HEK293 (cell line): ENCODE results near the gene THOP1.
A peak's percentile ranks its signal among the peaks of the same experiment; 100 is the strongest.

Experiments
- FEZF1 ChIP-seq: fragments of 450-650 bp; formaldehyde crosslinking; IDR thresholded peaks from 2 replicates; pipeline ENCODE4 v1.5.1; 2016; ENCODE audit warnings: missing biosample characterization, missing genetic modification characterization
- SETDB1 ChIP-seq: IDR thresholded peaks from one replicate; pipeline ENCODE4 v1.6.1; 2017; ENCODE audit warnings: mild to moderate bottlenecking, low read length, moderate library complexity, mixed read lengths; ENCODE audit not compliant: insufficient read length
- YY2 ChIP-seq: fragments of 450-650 bp; formaldehyde crosslinking; IDR thresholded peaks from 2 replicates; pipeline ENCODE4 v1.5.1; 2016; ENCODE audit warnings: missing biosample characterization, missing genetic modification characterization
- ZNF16 ChIP-seq: fragments of 450-650 bp; formaldehyde crosslinking; IDR thresholded peaks from 2 replicates; pipeline ENCODE4 v1.5.1; 2016; ENCODE audit warnings: low read depth, missing biosample characterization, missing genetic modification characterization
- ZNF211 ChIP-seq: fragments of 450-650 bp; formaldehyde crosslinking; IDR thresholded peaks from 2 replicates; pipeline ENCODE4 v1.5.1; 2016; ENCODE audit warnings: low read depth, missing biosample characterization, missing genetic modification characterization
- ZNF292 ChIP-seq: fragments of 450-650 bp; formaldehyde crosslinking; IDR thresholded peaks from 2 replicates; pipeline ENCODE4 v1.5.1; 2016; ENCODE audit warnings: low read depth, missing biosample characterization, missing genetic modification characterization, borderline replicate concordance
- ZNF426 ChIP-seq: fragments of 450-650 bp; formaldehyde crosslinking; IDR thresholded peaks from 2 replicates; pipeline ENCODE4 v1.5.1; 2017; ENCODE audit warnings: missing biosample characterization, missing genetic modification characterization, mild to moderate bottlenecking, inconsistent platforms, moderate library complexity
- ZNF521 ChIP-seq: fragments of 450-650 bp; formaldehyde crosslinking; IDR thresholded peaks from 2 replicates; pipeline ENCODE4 v1.5.1; 2017; ENCODE audit warnings: missing biosample characterization, mild to moderate bottlenecking, missing genetic modification characterization
- ZNF549 ChIP-seq: fragments of 450-650 bp; IDR thresholded peaks from 2 replicates; pipeline ENCODE4 v1.5.1; 2018; ENCODE audit warnings: missing biosample characterization, missing genetic modification characterization, mild to moderate bottlenecking, inconsistent platforms, moderate library complexity
- ZNF626 ChIP-seq: fragments of 450-650 bp; sonication (Bioruptor Pico); formaldehyde crosslinking; IDR thresholded peaks from 2 replicates; pipeline ENCODE4 v1.5.1; 2018; ENCODE audit warnings: missing biosample characterization, missing genetic modification characterization, inconsistent platforms
- ZNF629 ChIP-seq: fragments of 450-650 bp; formaldehyde crosslinking; IDR thresholded peaks from 2 replicates; pipeline ENCODE4 v1.5.1; 2017; ENCODE audit warnings: missing biosample characterization, missing genetic modification characterization
- ZNF654 ChIP-seq: fragments of 450-650 bp; formaldehyde crosslinking; IDR thresholded peaks from 2 replicates; pipeline ENCODE4 v1.5.1; 2016; ENCODE audit warnings: low read depth, missing biosample characterization, missing genetic modification characterization
- ZNF707 ChIP-seq: fragments of 450-650 bp; formaldehyde crosslinking; IDR thresholded peaks from 2 replicates; pipeline ENCODE4 v1.5.1; 2016; ENCODE audit warnings: missing biosample characterization, missing genetic modification characterization
- ZNF76 ChIP-seq: fragments of 450-650 bp; formaldehyde crosslinking; IDR thresholded peaks from 2 replicates; pipeline ENCODE4; 2016; ENCODE audit warnings: low read depth, missing biosample characterization, missing genetic modification characterization, borderline replicate concordance
- ZNF777 ChIP-seq: fragments of 450-650 bp; formaldehyde crosslinking; IDR thresholded peaks from 2 replicates; pipeline ENCODE4 v1.5.1; 2017; ENCODE audit warnings: missing biosample characterization, missing genetic modification characterization, borderline replicate concordance
- ZNF791 ChIP-seq: fragments of 450-650 bp; formaldehyde crosslinking; IDR thresholded peaks from 2 replicates; pipeline ENCODE4 v1.5.1; 2016; ENCODE audit warnings: missing biosample characterization, missing genetic modification characterization
- ZXDB ChIP-seq: fragments of 450-650 bp; formaldehyde crosslinking; IDR thresholded peaks from 2 replicates; pipeline ENCODE4 v1.5.1; 2016; ENCODE audit warnings: missing biosample characterization, missing genetic modification characterization
- TF ChIP-seq, protein P1 (sequence below): fragments of 450-650 bp; formaldehyde crosslinking; optimal IDR thresholded peaks from 2 replicates; pipeline ENCODE3; 2016; ENCODE audit warnings: missing biosample characterization, mild to moderate bottlenecking, missing genetic modification characterization
- TF ChIP-seq, protein P2 (sequence below): fragments of 450-650 bp; formaldehyde crosslinking; IDR thresholded peaks from 2 replicates; pipeline ENCODE4 v1.5.1; 2016; ENCODE audit warnings: missing biosample characterization, missing genetic modification characterization, borderline replicate concordance
- TF ChIP-seq, protein P3 (sequence below): fragments of 450-650 bp; formaldehyde crosslinking; IDR thresholded peaks from 2 replicates; pipeline ENCODE4 v1.5.1; 2017; ENCODE audit warnings: missing biosample characterization, missing genetic modification characterization
- TF ChIP-seq, protein P4 (sequence below): fragments of 450-650 bp; formaldehyde crosslinking; IDR thresholded peaks from 2 replicates; pipeline ENCODE4 v1.5.1; 2016; ENCODE audit warnings: missing biosample characterization, missing genetic modification characterization
- TF ChIP-seq, protein P5 (sequence below): fragments of 450-650 bp; formaldehyde crosslinking; IDR thresholded peaks from 2 replicates; pipeline ENCODE4 v1.5.1; 2016; ENCODE audit warnings: missing biosample characterization, missing genetic modification characterization
- TF ChIP-seq, protein P6 (sequence below): fragments of 450-650 bp; formaldehyde crosslinking; conservative IDR thresholded peaks from 2 replicates; pipeline ENCODE4 v1.5.1; 2016; ENCODE audit warnings: low read depth, missing biosample characterization, missing genetic modification characterization

Gene THOP1

DNA sequence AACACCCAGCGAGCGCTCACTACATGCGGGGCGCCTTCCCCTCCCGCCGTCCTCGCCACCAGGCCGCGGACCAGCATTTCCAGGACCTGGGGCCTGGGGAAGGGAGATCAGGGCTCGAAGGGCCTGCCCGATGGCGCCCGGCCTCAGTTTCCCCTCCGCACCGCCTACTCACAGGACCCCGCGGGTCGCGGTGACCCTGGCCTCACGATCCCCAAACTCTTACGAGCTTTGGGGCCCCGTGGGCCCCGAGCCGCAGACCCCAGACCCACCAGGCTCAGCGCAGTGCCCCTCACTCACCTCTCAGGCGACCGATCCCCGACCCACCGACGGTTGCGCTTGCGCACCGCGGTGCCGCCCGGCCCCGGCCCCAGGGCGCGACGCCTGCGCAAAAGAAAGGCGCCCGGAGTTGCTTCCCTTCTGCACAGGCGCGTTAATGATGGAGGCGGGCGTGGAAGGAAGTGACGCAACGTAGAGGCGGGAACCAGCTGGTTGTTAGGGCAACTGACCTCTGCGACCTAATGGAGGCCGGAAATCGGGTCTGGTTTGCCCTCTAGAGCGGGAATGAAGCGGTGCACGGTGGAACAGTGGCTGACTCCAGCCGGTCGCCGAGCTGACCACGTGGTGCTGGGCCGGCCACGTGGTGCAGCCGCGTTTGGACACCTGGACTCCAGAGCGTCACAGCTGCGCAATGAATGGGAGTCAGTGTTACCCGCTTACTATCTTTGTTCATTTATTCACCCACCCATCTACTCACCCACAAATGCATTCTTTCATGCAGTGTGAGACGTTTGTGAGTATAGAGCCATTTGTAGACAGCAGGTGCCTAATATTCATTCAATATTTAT lies 2.1 kb upstream of the THOP1 start, which contains the start of gene SGTA (continued):
- TF ChIP-seq, protein P1, sequence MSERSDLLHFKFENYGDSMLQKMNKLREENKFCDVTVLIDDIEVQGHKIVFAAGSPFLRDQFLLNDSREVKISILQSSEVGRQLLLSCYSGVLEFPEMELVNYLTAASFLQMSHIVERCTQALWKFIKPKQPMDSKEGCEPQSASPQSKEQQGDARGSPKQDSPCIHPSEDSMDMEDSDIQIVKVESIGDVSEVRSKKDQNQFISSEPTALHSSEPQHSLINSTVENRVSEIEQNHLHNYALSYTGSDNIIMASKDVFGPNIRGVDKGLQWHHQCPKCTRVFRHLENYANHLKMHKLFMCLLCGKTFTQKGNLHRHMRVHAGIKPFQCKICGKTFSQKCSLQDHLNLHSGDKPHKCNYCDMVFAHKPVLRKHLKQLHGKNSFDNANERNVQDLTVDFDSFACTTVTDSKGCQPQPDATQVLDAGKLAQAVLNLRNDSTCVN (tag by site-specific recombination) = peak; percentile 53
- TF ChIP-seq, protein P2, sequence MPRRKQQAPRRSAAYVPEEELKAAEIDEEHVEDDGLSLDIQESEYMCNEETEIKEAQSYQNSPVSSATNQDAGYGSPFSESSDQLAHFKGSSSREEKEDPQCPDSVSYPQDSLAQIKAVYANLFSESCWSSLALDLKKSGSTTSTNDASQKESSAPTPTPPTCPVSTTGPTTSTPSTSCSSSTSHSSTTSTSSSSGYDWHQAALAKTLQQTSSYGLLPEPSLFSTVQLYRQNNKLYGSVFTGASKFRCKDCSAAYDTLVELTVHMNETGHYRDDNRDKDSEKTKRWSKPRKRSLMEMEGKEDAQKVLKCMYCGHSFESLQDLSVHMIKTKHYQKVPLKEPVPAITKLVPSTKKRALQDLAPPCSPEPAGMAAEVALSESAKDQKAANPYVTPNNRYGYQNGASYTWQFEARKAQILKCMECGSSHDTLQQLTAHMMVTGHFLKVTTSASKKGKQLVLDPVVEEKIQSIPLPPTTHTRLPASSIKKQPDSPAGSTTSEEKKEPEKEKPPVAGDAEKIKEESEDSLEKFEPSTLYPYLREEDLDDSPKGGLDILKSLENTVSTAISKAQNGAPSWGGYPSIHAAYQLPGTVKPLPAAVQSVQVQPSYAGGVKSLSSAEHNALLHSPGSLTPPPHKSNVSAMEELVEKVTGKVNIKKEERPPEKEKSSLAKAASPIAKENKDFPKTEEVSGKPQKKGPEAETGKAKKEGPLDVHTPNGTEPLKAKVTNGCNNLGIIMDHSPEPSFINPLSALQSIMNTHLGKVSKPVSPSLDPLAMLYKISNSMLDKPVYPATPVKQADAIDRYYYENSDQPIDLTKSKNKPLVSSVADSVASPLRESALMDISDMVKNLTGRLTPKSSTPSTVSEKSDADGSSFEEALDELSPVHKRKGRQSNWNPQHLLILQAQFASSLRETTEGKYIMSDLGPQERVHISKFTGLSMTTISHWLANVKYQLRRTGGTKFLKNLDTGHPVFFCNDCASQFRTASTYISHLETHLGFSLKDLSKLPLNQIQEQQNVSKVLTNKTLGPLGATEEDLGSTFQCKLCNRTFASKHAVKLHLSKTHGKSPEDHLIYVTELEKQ (tag by site-specific recombination) = no peak
- TF ChIP-seq SETDB1 (peak; percentile 68), ZNF629 (tag by site-specific recombination) (peak; percentile 85), ZNF626 (tag by site-specific recombination) (no peak), YY2 (peak; percentile 77), ZNF211 (no peak), ZNF791 (tag by site-specific recombination) (no peak), ZNF521 (tag by site-specific recombination) (no peak), ZNF654 (tag by site-specific recombination) (no peak), ZXDB (peak; percentile 40; the same call in 1 of the 2 replicates), ZNF777 (peak; percentile 84), ZNF426 (tag by site-specific recombination) (no peak), ZNF292 (tag by site-specific recombination) (no peak), ZNF707 (tag by site-specific recombination) (no peak), FEZF1 (tag by site-specific recombination) (no peak), ZNF76 (tag by site-specific recombination) (peak; percentile 78; the same call in 1 of the 2 replicates), ZNF16 (tag by site-specific recombination) (no peak), ZNF549 (tag by site-specific recombination) (no peak)
- TF ChIP-seq, protein P3, sequence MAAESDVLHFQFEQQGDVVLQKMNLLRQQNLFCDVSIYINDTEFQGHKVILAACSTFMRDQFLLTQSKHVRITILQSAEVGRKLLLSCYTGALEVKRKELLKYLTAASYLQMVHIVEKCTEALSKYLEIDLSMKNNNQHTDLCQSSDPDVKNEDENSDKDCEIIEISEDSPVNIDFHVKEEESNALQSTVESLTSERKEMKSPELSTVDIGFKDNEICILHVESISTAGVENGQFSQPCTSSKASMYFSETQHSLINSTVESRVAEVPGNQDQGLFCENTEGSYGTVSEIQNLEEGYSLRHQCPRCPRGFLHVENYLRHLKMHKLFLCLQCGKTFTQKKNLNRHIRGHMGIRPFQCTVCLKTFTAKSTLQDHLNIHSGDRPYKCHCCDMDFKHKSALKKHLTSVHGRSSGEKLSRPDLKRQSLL (tag by site-specific recombination) = 0 out of 2 replicates have a peak, but pooled peaks have one; percentile 23
- TF ChIP-seq, protein P4, sequence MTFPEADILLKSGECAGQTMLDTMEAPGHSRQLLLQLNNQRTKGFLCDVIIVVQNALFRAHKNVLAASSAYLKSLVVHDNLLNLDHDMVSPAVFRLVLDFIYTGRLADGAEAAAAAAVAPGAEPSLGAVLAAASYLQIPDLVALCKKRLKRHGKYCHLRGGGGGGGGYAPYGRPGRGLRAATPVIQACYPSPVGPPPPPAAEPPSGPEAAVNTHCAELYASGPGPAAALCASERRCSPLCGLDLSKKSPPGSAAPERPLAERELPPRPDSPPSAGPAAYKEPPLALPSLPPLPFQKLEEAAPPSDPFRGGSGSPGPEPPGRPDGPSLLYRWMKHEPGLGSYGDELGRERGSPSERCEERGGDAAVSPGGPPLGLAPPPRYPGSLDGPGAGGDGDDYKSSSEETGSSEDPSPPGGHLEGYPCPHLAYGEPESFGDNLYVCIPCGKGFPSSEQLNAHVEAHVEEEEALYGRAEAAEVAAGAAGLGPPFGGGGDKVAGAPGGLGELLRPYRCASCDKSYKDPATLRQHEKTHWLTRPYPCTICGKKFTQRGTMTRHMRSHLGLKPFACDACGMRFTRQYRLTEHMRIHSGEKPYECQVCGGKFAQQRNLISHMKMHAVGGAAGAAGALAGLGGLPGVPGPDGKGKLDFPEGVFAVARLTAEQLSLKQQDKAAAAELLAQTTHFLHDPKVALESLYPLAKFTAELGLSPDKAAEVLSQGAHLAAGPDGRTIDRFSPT (tag by site-specific recombination) = peak; percentile 73; the same call in 1 of the 2 replicates
- TF ChIP-seq, protein P5, sequence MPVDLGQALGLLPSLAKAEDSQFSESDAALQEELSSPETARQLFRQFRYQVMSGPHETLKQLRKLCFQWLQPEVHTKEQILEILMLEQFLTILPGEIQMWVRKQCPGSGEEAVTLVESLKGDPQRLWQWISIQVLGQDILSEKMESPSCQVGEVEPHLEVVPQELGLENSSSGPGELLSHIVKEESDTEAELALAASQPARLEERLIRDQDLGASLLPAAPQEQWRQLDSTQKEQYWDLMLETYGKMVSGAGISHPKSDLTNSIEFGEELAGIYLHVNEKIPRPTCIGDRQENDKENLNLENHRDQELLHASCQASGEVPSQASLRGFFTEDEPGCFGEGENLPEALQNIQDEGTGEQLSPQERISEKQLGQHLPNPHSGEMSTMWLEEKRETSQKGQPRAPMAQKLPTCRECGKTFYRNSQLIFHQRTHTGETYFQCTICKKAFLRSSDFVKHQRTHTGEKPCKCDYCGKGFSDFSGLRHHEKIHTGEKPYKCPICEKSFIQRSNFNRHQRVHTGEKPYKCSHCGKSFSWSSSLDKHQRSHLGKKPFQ (tag by site-specific recombination) = no peak
- TF ChIP-seq, protein P6, sequence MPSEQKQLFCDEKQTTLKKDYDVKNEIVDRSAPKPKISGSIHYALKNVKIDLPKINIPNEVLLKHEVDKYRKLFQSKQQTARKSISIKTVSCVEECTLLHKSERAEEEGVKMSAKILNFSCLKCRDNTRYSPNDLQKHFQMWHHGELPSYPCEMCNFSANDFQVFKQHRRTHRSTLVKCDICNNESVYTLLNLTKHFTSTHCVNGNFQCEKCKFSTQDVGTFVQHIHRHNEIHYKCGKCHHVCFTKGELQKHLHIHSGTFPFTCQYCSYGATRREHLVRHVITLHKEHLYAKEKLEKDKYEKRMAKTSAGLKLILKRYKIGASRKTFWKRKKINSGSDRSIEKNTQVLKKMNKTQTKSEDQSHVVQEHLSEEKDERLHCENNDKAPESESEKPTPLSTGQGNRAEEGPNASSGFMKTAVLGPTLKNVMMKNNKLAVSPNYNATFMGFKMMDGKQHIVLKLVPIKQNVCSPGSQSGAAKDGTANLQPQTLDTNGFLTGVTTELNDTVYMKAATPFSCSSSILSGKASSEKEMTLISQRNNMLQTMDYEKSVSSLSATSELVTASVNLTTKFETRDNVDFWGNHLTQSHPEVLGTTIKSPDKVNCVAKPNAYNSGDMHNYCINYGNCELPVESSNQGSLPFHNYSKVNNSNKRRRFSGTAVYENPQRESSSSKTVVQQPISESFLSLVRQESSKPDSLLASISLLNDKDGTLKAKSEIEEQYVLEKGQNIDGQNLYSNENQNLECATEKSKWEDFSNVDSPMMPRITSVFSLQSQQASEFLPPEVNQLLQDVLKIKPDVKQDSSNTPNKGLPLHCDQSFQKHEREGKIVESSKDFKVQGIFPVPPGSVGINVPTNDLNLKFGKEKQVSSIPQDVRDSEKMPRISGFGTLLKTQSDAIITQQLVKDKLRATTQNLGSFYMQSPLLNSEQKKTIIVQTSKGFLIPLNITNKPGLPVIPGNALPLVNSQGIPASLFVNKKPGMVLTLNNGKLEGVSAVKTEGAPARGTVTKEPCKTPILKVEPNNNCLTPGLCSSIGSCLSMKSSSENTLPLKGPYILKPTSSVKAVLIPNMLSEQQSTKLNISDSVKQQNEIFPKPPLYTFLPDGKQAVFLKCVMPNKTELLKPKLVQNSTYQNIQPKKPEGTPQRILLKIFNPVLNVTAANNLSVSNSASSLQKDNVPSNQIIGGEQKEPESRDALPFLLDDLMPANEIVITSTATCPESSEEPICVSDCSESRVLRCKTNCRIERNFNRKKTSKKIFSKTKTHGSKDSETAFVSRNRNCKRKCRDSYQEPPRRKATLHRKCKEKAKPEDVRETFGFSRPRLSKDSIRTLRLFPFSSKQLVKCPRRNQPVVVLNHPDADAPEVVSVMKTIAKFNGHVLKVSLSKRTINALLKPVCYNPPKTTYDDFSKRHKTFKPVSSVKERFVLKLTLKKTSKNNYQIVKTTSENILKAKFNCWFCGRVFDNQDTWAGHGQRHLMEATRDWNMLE = peak; percentile 79
